ENCODE results near the gene SLC25A22. TPM values are rescaled to one million over a fixed set of nuclear protein-coding genes. Genes with fewer than 3 reads are reported as not detected.

The SLC25A22 gene
- polyA plus RNA-seq, 1 of the 3 experiments (the other 2 are of a cell fraction): 50.9 TPM

DNA sequence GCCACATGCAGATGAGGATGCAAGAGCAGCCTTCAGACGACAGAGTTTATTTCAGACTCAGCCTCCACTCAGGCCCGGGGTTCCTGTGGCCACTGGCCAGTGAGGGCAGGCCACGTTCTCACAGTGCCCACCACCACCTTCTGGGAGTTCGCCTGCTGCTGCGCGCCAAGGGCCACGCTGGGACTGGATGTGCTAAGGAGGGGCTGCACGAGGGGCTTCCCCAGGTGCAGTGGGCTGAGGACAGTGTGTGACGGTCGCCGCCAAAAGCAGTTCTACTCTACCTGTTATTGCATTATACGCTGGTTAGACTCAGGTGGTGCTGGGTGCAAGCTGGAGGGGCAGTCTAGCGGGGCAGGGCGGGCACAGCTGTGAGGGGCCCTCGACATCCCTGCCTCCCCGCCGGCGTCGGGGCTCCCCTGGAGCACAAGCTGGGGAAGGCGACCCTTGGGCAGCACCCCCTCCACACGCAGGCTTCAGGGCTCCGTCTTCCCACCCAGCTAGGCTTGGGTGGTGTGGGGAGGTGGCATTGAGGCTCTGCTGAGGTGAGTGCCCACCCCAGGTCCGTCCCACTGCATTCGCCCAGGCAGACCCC is 10.9 kb downstream of the SLC25A22 start:
- Histone ChIP-seq H4K20me1 (ENCODE audit: insufficient read depth) (no peaks in the 10 kb centered on the region), H3K36me3 (replicated peaks in 1 of 2; ENCODE audit: control insufficient read depth in 1 of 2, insufficient read depth in 2 of 2, low read length in 1 of 2) (peaks cover 0 to 13% of the 10 kb centered on the region in 2 experiments), H3F3A (replicated peaks; ENCODE audit: insufficient read depth) (peaks cover 21% of the 10 kb centered on the region), H2AFZ (ENCODE audit: low read depth) (no peak overlapping the region), H3K4me3 (ENCODE audit: low read depth in 2 of 2, low read length in 1 of 2) (no peak overlapping the region), H3K27me3 (ENCODE audit: insufficient read depth) (no peaks in the 10 kb centered on the region), H3K9ac (no peak overlapping the region), H3K9me2 (no peaks in the 10 kb centered on the region), H3K27ac (ENCODE audit: low read depth in 2 of 2, low read length in 1 of 2) (no peak overlapping the region), H3K4me1 (ENCODE audit: control insufficient read depth in 1 of 2, insufficient read depth in 2 of 2, low read depth in 1 of 2, low read length in 1 of 2) (peaks cover 9 to 20% of the 10 kb centered on the region in 2 experiments; a peak in 3 of 4 replicates), H3K4me2 (no peak overlapping the region), H3K9me3 (no peaks in the 10 kb centered on the region), H3K79me2 (ENCODE audit: insufficient read depth) (no peaks in the 10 kb centered on the region)
- 94% methylated on average over 5 of the region's 24 CpGs for WGBS (ENCODE audit: low lambda C conversion rate)
- no peak for DNase-seq
- TF ChIP-seq NRF1 (IDR thresholded peaks at IDR 0.05; ENCODE audit: low read depth, low read length) (no peak), SIN3A (IDR thresholded peaks at IDR 0.05; ENCODE audit: borderline replicate concordance, low read depth, low read length) (no peak), EZH2phosphoT487 (IDR thresholded peaks at IDR 0.05; ENCODE audit: borderline replicate concordance, low read depth) (no peak), TCF12 (IDR thresholded peaks at IDR 0.05) (no peak), YY1 (IDR thresholded peaks at IDR 0.05; ENCODE audit: low read depth) (no peak), FOSL2 (IDR thresholded peaks at IDR 0.05; ENCODE audit: borderline replicate concordance, low read depth) (no peak), FOXM1 (IDR thresholded peaks at IDR 0.05; ENCODE audit: low read depth) (no peak), SMC3 (IDR thresholded peaks at IDR 0.05; ENCODE audit: low read depth, low read length) (no peak), RCOR1 (IDR thresholded peaks at IDR 0.05; ENCODE audit: low read length) (no peak)
- TF ChIP-seq, protein P1, sequence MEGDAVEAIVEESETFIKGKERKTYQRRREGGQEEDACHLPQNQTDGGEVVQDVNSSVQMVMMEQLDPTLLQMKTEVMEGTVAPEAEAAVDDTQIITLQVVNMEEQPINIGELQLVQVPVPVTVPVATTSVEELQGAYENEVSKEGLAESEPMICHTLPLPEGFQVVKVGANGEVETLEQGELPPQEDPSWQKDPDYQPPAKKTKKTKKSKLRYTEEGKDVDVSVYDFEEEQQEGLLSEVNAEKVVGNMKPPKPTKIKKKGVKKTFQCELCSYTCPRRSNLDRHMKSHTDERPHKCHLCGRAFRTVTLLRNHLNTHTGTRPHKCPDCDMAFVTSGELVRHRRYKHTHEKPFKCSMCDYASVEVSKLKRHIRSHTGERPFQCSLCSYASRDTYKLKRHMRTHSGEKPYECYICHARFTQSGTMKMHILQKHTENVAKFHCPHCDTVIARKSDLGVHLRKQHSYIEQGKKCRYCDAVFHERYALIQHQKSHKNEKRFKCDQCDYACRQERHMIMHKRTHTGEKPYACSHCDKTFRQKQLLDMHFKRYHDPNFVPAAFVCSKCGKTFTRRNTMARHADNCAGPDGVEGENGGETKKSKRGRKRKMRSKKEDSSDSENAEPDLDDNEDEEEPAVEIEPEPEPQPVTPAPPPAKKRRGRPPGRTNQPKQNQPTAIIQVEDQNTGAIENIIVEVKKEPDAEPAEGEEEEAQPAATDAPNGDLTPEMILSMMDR (IDR thresholded peaks at IDR 0.05): no peak
- TF ChIP-seq, protein P2, sequence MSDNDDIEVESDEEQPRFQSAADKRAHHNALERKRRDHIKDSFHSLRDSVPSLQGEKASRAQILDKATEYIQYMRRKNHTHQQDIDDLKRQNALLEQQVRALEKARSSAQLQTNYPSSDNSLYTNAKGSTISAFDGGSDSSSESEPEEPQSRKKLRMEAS (IDR thresholded peaks at IDR 0.05; ENCODE audit: low read depth): no peak
- TF ChIP-seq, protein P3, sequence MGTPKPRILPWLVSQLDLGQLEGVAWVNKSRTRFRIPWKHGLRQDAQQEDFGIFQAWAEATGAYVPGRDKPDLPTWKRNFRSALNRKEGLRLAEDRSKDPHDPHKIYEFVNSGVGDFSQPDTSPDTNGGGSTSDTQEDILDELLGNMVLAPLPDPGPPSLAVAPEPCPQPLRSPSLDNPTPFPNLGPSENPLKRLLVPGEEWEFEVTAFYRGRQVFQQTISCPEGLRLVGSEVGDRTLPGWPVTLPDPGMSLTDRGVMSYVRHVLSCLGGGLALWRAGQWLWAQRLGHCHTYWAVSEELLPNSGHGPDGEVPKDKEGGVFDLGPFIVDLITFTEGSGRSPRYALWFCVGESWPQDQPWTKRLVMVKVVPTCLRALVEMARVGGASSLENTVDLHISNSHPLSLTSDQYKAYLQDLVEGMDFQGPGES (IDR thresholded peaks at IDR 0.05; ENCODE audit: low read depth, low read length): no peak
- CTCF ChIA-PET: no interaction called here
- POLR2A ChIA-PET: interaction anchor here (1.2 kb wide), 1 partner anchor 10 kb away, joined by 4 read pairs; the partner anchor contains the start of gene GATD1
